Cortex of kidney (tissue), 1 donor: ENCODE data around the gene VDAC2.
A peak's percentile ranks its signal among the peaks of the same experiment; 100 is the strongest.

Source experiments
- DNase-seq: peaks from one replicate; lab custom pipeline; 2025; lab: John Stamatoyannopoulos, UW

VDAC2 gene

GRCh38 chr10:75230600-75231038, 20.0 kb downstream of the VDAC2 start:
- no peak for DNase-seq

DNA sequence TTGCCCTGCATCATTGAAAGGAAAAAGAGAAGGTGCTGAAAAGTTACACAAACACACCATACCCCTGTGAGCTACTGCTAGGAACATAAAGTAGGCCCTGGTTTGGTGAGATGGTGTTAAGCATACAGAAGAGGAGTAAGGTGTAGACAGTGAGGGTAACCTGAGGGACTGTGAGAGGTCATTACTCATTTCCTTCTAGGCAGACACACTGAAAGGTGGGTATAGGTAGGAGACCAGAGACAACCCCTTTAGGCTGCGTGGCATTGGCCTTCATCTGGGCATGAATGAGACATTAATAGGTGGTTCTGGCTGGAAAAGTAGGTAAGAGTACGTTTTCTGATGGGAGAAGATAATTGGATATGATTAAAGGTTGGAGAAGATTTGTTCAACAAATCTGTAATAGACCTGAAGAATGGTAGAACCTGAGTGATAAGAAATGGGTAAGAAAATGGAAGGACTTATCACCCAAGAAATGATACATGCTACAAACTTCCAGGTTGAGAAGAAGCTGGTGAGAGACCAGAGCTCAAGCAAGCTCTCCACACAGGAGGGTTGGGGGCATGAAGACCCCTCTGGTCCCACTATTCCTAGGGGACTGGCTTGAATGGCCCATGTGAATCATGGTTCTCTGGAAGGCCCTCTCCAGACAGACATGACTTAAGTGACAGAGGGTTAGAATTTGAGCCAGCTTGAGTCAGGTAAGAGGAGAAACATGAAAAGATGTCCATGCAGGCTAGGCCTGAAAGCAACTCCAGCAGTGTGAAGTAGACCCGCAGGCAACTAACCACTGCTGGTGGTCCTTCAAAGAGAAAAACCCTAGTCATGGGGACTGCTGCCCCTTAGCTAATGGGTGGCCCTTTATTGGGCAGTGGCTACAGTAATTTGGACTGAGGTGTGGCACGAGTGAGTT, 21.3 kb downstream of the VDAC2 start:
- no peak for DNase-seq

DNA sequence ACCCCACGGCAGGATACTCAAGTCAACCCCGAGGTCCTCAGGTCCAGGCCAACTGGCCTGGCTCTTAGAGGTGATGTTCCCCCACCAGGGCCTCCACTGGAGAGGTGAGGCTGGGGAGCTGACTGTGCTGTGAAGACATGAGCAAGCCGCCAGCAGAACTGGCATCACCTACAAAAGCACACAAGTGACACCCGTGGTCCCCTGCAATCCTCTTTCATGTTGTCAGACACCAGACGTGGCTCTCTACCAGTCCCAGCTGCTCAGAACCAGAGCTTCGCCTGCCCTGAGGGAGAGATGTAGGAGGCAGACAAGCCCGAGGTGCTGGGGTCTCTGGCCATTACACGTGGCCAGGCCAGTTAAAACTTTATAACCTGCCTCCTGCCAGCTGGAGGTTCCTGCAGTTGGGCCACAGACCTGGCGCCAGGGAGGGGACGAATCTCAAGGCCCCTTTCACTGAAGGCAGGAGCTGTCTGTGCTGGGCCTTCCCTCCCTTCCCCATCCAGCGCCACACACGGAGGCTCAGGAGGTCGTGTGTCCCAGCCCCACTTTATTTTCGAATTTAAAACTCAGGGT, 22.9 kb downstream of the VDAC2 start:
- no peak for DNase-seq

DNA sequence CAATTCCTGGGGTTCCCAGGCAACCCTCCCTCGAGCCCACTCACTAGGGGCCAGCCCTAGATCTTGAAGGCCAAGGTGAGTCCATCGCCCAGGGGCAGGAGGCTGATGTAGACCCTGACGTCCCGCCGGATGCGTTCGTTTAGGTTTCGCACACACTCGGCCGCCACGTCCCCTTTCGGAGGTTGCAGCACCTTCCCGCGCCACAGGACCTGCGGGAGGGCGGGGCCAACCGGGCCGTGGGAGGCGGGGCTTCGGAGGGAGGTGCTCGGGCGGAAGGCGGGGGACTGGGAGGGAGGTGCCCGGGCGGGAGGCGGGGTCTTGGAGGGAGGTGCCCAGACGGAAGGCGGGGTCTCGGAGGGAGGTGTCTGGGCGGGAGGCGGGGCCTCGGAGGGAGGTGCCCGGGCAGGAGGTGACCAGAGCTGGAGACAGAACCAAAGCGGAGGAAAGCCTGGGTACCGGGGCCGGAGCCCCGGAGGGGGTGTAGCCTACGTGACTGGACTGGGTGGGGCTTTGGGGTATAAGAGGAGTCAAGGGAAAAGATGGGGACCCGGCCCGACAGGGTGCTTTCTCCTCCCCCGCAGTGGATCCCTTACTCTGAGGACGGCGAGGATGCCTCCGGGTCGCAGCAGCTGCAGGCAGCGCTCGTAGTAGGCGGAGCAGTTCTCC, 23.6 kb downstream of the VDAC2 start:
- peak; percentile 52 for DNase-seq

DNA sequence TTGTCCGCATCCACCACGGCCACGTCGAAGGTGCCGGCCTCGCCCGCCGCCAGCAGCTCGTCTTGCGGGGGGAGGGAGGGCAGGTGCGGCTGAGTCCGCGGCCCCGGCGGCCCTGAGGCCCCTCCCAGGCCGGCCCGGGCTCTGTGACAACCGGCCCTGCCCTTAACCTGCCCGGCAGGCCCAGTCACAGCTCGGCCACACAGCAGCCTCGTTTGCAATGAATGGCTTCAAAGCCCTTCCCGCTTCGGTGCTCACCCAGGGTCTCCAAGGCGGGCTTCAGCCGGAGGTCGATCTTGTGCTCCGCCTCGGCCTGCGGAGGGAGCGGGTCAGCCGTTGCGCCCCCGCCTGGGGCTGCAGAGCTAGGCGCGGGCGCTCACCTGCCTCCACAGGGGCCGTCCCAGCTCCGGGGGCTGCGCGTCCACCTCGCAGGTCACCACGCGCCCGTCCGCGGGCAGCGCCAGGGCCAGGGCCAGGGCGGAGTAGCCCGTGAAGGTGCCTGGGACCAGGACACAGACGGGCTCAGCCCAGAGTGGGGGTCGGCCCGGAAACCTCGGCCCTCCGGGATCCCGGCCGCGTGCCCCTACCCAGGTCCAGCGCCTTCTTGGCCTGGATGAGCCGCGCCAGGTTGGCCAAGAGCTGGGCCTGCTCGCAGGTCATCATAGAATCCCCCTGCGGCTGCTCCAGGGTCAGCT, 24.2 kb downstream of the VDAC2 start:
- no peak for DNase-seq

DNA sequence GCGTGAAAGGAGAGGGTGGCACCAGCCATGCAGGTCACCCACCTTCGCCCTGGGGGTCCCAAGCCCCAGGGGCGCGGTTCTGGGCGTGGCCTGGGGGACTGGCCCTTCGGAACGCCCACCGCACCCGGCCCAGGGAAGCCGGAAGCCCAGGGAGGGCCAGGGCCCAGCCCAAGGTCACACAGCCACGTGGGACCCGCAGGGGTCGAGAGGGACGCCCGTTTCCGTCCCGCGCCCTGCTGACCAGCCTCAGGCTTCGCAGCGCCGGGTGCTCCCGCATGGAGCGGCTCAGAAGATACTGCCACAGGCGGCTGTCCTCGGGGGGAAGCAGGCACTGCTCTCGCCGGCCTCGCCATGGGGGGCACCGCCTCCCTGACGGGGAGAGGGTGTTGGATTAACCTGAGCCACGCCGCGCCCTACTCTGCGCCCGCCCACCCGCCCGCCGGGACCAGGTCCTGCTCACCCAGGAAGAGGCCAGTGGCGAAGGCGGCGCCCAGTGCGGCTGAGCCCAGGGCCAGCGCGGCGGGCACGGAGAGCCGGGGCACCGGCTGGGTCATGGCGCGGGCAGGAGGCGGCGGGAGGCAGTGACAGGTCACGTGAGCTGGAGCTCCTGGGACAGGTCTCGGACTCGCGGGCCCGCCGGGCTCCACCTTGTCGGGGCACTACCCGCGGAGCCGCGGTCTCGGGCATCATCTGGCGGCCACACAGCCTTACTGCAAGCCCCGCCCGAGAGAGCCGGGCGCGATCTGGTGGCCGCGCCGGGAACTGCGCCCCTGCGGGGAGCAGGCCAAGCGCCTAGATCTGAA, 25.0 kb downstream of the VDAC2 start, which contains the start of gene COMTD1:
COMTD1 (minus strand) TSS at position 583 of the 803 bp plus-strand sequence; CDS start at position 554, 29 bp downstream.
- peak; percentile 66 for DNase-seq

DNA sequence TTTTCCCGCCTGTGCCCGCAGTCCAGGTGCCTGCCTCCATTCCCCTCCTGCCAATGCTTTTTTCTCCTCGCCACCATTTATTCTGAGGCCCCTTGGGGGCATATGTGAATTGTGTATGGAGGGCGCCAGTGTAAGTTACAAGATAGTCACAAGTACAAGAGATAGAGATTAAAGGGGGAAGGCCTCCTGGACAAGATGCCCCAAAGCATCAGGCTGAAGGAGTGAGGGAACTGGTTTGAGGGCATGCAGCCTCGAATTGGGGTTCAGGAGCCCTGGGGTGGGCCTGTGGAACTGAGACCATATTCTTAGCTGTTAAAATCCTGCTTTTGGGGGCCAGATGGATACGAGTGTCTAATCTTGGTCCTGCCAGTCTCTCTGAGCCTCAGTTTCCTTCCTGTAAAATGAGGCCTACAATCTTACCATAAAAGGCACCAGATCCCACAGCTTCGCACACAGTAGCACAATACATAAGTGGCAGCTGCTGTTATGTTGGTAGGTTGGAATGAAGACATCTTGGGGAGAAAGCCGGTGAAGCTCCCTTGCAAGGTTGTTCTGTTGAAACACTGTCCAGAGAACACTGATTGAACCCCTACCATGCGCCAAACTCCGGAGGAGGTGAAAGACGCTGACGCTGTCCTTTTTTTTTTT, 25.7 kb downstream of the VDAC2 start:
- no peak for DNase-seq

DNA sequence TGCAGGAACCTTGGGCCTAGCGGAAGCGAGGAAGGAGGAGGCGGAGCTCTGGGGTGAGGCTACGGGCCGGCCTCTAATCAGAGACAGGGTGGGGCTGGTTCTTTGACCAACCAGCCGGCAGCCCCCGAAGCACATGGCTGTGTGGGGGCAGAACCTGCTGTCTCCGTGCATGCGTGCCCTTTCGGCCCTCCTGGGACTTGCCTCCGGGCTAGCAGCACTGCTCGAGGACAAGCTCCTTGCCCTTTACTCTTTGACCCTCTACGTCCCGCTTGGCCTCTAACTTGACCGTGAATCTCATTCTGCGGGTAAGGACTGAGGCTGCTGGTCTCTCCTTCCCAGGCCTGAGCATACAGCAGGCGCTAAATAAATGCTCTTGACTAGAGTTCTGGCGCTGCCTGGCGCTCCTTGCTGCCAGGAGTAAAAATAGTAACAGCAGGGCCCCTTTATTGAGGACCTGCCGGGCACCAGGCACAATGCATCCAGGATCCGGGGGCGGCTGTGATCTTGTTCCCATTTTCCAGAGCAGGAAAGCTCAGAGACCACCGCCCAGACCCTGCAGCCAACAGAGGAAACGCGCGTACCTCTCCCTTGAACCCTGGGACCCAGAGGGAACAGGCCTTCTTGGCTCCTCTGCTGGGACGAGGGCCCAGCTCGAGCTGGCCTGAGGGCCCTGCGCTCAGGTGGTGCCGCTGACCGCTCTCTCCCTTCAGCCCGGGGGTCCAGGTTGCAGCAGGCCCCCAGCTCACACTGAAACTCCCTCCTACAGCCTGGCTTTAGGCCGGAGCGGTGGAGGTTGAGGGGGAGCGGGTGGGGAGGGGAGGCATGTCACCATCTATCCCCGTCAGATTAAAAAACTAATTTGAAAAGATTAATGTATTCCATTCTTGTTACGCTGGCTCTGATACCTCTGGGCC, 27.8 kb downstream of the VDAC2 start:
- DNase-seq, result no peak

GRCh38 chr10:75239096-75239790, 28.6 kb downstream of the VDAC2 start:
- DNase-seq, result no peak

DNA sequence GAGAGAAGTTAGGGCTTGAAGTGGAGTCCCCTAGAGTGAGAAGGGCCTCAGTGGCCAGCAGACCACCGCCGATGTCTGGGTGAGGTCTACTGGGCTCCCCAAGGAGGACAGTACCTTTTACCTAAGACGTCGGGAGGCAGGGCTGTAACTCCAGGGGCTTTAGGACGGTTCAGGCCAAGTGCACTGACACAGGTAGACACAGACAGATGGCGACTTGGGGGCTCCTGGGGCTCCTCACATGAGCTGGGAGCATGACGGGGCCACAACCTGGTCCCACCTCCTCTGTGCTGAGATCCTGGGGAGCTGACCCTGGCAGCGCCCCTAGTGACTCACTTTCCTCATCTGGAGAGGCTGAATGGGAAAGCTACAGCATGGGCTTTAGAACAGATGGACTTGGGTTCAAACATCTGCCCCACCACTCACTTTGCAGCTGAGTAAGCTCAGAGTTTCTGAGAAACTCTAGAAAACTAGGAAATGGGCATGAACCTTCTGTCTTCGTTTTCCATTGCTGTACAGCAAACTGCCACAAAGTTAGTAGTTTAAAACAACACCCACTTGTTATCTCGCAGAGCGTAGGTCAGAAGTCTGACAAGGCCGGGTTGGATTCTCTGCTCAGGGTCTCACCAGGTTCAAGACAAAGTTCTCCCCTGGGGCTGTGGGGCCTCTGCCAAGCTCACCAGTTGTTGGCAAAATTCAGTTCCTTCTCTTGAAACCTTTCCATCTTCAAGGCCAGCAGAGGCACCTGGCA, 29.9 kb downstream of the VDAC2 start:
- DNase-seq, result no peak

GRCh38 chr10:75243426-75243825, 32.8 kb downstream of the VDAC2 start:
- DNase-seq, result no peak

GRCh38 chr10:75244487-75245353, 34.1 kb downstream of the VDAC2 start:
- no peak for DNase-seq

GRCh38 chr10:75245354-75246250, 35.0 kb downstream of the VDAC2 start:
- DNase-seq, result no peak

GRCh38 chr10:75246506-75246905, 35.9 kb downstream of the VDAC2 start:
- no peak for DNase-seq

GRCh38 chr10:75247797-75248196, 37.2 kb downstream of the VDAC2 start:
- DNase-seq, result no peak

- no peak for DNase-seq
Measured at GRCh38 chr10:75250934-75251333, 40.3 kb downstream of the VDAC2 start.
